HPDE6-E6E7 (cell line): ENCODE data around the gene RBCK1.
A peak's percentile ranks its signal among the peaks of the same experiment; 100 is the strongest.
"Not testable (repeated sequence)": the region's sequence is repeated elsewhere in the genome, so short reads cannot be mapped to it uniquely, and the experiment has no call there.

Source experiments
- DNase-seq: peaks from one replicate; pipeline ENCODE4 v3.0.0; 2011; ENCODE audit warnings: missing footprints; ENCODE audit errors: extremely low spot score

The RBCK1 gene

GRCh38 chr20:437787-438486 lies 29.8 kb downstream of the RBCK1 start:
- no peak for DNase-seq

DNA sequence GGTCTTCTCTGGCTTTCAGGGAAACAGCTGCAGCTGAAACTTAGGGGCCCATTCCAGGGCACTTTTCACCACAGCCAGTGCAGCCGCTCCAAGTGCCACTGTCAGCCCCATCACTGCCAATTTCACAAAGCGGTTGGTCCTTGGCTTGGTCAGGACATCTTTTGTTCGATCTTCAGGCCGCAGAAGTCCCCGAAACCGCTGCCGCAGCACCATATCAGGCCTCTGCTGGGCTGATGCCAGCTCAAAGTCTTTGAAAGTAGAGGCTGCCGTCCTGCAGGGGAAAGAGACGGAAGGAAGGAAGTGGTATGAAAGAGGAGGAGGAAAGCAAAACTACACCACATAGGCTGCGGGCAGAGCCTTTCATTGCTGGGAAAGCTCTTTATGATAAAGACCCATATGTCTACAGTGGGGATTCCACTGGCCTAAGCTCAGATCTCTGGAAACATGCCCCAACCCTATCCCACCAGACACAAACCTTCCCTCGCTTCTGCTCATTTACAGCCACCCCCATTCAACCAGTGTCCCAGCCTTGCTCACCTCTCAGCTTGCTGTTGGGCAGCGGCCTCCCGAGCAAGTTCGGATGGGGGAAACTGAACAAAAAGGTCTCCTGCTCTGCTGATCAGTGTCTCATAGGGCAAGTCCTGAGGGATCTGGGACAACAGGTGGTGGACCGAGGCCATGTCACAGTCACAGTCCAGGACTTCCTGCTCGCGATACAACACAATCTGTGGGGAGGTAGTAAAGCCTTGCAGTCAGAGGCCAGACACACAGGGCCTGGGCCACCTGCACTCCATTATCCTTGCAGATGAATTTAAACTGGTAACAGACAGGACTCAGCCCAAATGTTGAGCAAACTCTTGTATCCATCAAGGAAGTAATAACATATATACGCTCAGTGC lies 30.7 kb downstream of the RBCK1 start:
- DNase-seq, result no peak

- no peak for DNase-seq
Measured at GRCh38 chr20:440148-440547, 32.0 kb downstream of the RBCK1 start.

DNA sequence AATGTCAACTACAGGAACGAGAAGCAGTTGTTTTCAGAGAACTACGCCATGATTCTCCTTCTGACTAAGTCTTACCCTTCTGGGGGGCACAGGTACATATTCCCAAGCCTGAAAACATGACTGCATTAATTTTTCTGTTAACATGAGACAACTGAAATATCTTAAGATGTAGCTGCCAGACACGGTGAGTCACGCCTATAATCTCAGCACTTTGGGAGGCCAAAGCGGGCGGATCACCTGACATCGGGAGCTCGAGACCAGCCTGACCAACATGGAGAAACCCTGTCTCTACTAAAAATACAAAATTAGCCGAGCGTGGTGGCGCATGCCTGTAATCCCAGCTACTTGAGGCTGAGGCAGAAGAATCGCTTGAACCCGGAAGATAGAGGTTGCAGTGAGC lies 32.5 kb downstream of the RBCK1 start:
- no peak for DNase-seq

DNA sequence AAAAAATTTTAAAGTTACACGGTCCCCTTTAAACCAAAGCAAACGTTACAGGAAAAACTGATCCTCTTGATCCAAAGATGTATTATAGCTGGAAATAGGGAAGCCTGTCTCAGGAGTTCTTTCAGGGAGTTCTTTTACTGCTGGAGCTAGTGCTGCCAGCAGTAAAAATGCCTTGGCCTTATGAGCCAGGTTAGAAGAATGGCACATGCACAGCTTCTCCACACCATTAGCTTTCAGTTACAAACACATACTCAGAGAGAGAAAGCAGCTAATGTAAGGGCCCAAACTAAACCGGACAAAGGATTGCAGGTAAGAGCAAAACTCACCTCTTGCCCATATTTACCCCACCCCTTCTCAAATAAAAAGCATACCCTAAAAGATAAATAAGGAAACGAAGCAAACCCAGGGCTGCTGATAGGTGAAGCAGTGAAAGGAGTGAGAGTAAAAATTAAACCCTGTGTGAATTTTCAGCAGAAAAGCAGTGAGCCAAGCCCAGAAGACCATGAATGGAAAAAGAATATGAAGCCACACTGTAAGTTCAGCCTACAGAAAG lies 35.2 kb downstream of the RBCK1 start:
- no peak for DNase-seq

DNA sequence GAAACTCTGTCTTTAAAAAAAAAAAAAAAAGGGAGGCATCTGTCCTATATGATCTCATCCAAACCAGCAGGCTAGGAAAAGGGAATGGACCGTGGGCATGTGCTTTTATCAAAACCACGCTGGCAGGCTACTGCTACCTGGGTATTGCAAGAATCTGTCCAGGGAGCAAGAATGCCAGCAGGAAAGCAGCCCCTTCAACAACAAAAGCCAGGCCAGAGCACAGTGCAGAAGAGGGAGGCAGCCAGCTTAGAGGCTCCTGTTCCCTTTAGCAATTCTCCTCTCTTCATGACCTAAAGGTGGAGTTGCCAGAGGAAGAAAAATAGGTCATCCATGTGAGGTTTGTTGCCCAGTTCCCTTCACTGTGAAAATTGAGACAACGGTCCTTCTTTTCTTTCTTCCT lies 36.0 kb downstream of the RBCK1 start:
- DNase-seq, result no peak

DNA sequence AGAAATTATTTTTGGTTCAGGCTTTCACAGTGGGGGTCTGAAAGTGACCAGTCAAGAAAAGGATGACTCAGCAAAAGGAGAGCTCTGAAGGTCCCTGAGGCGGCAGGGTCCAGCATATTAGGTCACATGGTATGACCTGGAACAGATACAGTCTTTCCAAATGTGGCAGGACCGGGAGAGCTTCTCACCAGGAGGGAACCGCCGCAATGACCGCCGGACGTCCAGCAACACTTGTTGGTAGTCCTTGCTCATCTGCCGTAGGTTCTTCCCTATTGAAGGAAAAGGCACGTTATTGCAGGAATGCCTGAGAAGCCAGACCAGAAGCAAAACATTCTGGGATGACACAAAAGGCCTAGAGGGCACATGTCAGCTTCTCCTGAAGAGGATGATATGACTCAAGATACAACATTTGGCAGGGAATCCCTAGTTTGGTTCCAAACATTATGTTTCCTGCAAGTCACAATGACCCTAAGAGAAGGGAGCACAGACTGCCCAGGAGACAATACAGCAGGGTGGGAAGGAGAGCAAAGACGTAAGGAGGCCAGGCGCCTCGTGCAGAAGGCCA lies 36.8 kb downstream of the RBCK1 start:
- DNase-seq, result no peak

DNA sequence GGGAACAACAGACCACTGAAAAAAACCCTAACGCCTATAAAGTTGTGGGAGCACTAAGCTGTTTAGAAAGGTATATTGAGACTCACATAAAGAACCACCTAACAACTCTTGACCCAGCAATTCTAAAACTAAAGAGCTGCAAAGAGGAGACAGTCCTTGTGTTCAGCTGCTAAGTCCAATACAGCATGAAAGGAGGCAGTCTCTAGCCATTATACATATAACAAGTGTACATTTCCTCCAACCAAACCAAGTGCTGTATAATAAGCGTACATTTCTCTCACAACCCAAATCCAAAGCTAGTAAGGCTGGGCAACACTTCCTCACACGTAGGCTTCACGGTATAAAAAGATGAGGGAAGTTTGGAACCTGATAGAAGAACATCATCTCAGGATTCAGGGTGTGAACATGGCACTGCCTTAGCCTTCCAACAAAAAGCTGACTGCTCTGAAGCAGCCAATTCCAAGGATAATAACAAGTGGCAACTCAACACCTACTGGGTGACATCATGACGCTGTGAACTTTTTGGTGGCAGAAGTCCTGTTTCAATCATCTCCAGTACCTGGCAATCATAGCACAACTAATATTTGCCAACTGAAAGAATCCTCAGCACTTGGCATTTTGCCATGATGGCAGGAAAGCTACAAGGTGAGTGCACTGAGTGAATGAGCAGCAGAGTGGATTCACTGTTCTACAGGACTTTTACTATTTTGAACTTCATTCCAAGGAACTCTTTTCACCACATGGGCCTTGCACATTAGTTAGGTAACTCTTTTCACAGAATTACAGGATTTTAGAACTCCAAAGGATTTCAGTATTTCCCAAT lies 37.6 kb downstream of the RBCK1 start:
- no peak for DNase-seq

DNA sequence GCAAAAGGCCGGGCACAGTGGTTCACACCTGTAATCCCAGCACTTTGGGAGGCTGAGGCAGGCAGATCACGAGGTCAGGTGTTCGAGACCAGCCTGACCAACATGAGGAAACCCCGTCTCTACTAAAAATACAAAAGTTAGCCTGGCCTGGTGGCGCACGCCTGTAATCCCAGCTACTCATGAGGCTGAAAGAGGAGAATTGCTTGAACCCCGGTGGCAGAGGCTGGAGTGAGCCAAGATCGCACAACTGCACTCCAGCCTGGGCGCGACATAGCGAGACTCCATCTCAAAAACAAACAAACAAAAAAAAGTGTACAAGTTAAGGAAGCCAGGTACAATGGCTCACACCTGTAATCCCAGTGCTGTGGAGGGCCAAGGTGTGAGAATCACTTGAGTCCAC lies 43.9 kb downstream of the RBCK1 start:
- not testable (repeated sequence) for DNase-seq

DNA sequence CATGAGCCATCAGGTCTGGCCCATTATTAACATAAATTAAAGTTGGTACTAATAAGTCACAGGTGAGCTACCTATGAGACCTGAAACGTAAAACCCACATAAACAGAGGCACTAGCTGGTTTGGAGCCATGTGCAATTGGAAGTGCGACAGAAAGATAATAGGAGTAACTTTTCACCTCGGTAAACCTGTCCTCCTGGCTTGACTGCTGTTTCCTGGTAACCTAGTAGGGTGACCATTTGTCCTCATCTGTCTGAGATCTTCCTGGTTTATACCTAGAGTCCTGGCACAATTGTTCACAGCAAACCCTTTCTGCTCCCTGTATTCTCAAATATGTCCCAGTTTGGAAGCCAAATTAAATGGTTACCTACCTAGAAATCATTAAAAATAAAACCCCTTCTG lies 46.9 kb downstream of the RBCK1 start:
- DNase-seq, result no peak

DNA sequence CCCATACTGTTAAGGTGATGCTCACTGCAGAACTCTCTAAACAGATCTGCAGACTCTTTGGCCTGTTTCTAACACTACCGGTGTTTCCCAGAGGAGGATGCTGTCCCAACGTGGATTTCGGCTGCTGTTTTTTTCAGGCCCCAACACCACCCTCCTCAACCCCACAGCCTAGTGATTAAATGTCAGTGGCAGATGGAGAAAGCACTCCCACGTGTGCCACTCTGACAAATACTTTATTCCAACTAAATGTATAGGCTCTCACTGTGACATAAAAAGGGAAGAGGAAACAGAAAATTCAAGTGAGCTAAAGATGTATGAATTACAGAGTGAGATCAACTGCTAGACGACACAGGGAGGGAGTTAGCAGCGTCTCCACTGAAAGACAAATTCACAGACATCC lies 50.7 kb downstream of the RBCK1 start:
- DNase-seq, result no peak

DNA sequence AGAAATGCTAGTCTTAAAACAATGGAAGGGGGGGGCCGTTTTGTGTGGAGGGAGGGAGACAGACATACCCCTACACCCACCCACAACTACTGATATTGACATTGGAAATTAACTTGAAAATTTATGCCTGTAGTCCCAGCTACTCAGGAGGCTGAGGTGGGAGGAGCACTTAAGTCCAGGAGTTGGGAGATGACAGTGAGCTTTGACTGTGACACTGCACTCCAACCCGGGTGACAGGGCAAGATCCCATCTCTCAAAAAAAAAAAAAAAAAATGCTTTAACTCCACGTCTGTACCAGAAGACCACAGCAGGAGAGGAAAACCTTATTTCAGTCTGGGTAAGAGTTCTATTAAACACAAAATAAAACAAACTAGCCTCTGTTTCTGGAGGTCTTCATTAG lies 52.1 kb downstream of the RBCK1 start:
- DNase-seq, result no peak

GRCh38 chr20:460707-461106 lies 52.6 kb downstream of the RBCK1 start:
- DNase-seq, result peak; percentile 44

DNA sequence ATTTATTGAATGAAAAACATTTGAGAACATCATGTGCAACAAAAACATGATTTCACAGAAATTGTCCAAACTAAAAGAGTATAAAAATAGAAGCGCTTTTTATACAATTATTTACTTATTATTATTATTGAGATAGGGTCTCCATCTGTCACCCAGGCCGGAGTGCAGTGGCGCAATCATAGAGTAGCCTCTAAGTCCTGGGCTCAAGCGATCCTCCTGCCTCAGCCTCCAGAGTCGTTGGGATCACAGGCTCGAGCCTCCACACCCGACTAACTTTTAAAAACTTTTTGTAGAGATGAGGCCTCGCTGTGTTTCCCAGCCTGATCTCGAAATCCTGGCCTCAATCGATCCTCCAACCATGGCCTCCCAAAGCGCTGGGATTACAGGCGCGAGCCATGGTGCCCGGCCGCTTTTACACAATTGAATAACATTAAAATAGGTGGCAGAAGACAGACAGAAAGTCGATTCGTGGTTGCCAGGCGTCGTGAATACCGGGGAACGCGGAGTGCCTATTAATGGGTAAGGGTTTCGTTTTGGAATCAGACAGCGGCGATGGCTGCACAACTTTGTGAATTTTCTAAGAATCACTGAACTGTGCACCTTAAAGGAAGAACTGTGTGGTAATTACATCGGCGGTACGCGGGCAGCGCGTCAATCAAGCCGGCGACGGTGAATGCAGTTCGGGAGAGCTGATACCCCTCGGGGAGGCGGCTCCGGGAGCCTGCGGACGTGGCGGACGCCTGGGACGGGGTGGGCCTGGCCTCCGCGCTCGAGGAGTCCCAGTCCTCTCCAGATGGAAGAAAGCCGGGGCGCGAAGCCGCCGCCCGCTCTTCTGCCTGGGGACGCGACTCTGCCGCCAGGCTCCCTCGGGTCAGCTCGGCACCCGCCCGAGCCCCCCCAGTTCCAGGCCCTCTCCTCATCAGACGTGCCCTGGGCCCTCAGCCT lies 53.4 kb downstream of the RBCK1 start:
- DNase-seq, result peak; percentile 54

GRCh38 chr20:462199-462991 lies 54.3 kb downstream of the RBCK1 start, which contains the start of gene TBC1D20:
TSS of gene TBC1D20 (minus strand) at chr20:462533. CDS start at chr20:462405, 128 bp downstream.
- DNase-seq, result peak; percentile 95

DNA sequence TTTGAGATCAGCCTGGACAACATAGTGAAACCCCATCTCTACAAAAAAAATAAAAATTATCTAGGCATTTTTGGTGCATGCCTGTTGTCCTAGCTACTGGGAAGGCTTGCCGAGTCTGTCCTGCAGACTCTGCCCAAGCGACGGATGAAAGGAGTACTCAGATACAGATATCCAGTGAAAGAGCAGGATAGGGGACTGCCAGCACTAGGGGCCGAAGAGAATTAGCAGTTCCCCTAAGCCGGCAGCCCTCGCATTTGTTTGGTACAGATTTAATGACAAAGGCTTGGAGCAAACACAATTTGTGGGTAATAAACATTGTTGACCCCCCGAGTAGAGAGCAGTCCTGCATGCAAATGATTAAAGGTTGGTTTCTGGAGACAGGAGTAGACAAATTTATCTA lies 59.7 kb downstream of the RBCK1 start:
- DNase-seq, result no peak

DNA sequence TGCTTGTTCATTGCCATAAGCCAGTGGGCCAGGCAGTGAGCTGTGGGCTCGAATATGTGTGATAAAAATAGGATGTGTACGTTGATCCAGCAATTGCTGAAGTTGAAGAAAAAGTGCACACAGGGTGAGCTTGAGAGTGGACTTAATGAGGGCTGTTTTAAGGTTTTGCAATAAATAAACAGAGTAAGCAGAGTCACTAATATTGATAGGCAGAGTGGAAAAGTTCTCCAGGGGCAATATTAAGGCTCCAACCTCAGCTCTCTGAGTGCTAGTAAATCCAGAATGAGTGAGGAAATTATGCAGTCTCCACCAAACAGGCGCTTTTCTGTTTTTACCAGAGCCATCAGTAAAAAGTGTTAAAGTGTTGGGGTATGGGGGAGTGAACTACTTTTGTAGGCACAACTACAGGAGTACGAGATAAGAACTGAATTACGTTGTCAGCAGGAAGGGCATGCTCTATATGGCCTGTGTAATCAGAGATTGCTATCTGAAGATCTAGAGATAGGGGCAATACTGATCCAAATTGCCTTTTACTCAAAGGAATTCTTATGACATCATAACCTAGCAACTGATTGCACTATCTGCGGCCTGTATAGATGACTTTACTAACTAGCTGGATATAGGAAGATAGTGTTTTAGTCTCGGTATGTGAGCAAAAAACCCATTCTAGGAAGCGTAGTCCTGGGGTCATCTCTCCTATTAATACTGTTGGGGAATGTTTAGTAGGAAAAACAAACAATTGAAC lies 61.8 kb downstream of the RBCK1 start:
- DNase-seq, result no peak

- no peak for DNase-seq
Measured at GRCh38 chr20:472137-472846, 64.2 kb downstream of the RBCK1 start.
